Thyroid gland (tissue), 4 donors: Measurements from ENCODE around the gene ZNF692.

Experiments used
- POLR2A ChIP-seq, 2 donors: fragments of 450-650 bp; IDR thresholded peaks; one replicate each; pipeline ENCODE4 v1.6.1; 2017; ENCODE audit warnings: antibody characterized with exemption in 2 of 2, mild to moderate bottlenecking in 2 of 2, moderate library complexity in 1 of 2
- TF ChIP-seq, protein P1 (sequence below), 6 experiments: fragments of 200-600 bp in 3 of 6; fragments of 450-650 bp in 3 of 6; sonication (generic) in 3 of 6; IDR thresholded peaks; one replicate each; pipeline ENCODE4 v1.5.1; 2016 to 2019; ENCODE audit warnings: antibody characterized with exemption in 6 of 6, mild to moderate bottlenecking in 2 of 6, inconsistent platforms in 1 of 6, moderate library complexity in 1 of 6

DNA sequence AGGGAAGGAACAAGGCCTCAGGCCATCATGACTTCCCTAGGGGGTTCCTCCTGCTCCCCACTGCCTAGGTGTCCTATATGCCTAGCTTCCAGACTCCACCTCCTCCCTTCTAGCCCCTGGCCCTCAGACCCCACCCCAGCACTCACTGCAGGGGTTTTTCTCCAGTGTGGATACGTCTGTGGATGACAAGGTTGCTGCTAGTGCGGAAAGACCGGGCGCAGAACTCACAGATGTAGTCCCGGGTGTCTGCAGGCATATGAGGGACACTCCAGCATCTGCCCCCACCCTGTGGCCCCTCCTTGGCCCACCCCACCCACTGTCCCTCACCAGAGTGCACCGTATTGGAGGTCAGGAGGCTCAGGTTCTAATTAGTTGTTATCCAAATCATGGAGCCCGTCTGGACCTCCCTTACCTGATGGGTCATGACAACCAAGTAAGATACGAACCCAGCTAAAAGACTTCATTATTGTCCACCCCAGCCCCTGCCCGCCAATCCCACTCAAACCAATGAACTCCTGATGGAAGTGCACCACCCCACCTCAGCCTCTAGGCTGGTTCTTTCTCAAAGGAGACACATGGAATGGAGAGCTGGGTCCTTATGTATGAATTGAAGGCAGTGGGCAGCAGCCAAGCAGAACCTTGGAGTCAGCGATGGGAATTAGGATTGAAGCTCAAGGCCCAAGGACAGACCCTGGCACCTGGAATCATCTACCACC is 8.2 kb downstream of the ZNF692 start:
- TF ChIP-seq, protein P1, sequence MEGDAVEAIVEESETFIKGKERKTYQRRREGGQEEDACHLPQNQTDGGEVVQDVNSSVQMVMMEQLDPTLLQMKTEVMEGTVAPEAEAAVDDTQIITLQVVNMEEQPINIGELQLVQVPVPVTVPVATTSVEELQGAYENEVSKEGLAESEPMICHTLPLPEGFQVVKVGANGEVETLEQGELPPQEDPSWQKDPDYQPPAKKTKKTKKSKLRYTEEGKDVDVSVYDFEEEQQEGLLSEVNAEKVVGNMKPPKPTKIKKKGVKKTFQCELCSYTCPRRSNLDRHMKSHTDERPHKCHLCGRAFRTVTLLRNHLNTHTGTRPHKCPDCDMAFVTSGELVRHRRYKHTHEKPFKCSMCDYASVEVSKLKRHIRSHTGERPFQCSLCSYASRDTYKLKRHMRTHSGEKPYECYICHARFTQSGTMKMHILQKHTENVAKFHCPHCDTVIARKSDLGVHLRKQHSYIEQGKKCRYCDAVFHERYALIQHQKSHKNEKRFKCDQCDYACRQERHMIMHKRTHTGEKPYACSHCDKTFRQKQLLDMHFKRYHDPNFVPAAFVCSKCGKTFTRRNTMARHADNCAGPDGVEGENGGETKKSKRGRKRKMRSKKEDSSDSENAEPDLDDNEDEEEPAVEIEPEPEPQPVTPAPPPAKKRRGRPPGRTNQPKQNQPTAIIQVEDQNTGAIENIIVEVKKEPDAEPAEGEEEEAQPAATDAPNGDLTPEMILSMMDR (IDR thresholded peaks at IDR 0.05) = no peak
- TF ChIP-seq POLR2A (IDR thresholded peaks at IDR 0.05) = no peak
